NCI-H2107 treated with DMSO at 0.1 percent for 48 hours (cell line): Measurements from ENCODE around the gene LRCOL1.
A peak's percentile ranks its signal among the peaks of the same experiment; 100 is the strongest.

ENCODE experiments used
- DNase-seq: peaks from one replicate; lab custom pipeline; 2025; ENCODE audit not compliant: unreplicated experiment; lab: John Stamatoyannopoulos, UW

The LRCOL1 gene

DNA sequence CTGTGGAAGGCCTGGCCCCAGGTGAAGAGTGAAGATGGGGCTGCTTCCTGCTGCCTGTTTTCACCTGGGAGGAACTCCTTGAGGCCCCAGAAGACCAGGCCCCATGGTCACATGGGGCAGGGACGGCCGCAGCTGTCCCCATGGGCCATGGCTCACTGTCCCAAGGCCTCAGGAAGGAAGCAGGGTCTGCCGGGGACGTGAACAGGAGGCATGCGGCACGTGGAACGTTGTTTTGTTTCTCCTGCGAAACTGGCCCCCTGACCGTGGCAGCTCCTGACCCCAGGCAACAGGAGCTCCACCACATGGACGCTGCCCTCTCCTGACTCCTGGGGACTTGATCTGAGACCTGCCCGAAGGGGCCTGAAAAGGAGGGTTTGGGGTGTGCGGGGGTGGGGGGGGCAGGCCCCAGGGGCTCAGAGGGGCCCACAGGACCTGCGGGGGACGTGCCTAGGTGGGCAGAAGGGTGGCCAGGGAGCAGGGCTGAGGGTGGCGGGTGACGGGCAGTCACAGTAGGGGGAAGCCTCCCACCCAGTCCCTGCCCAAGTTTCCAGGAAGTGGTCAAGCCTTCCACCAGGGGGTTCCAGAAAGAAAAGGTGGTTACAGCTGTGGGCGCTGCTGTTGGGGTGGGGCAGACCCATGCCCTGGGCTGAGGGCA is 41.4 kb downstream of the LRCOL1 start:
- no peak for DNase-seq

DNA sequence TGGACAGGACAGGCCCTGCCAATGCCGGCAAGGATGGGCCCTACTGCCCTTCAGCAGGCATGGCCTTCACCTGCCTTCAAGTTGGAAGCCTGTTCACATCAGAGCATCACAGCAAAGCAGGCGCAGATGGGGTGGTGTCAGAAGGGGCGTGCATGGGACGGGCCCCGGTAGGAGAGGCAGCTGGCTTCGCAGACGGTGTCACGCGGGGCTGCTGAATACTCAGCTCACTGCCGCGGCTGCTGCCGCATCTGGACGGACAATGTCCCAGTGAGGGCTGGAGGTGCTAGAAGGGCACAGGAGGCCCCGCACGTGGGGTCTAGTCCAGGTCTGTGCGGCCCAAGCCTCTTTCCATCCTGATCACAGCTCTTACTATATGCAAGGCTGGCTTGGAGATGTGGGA is 42.1 kb downstream of the LRCOL1 start:
- no peak for DNase-seq

- DNase-seq: no peak
Measured at GRCh38 chr12:132566516-132567131, 43.8 kb downstream of the LRCOL1 start.

GRCh38 chr12:132565365-132565764 is 45.0 kb downstream of the LRCOL1 start:
- DNase-seq: no peak

DNA sequence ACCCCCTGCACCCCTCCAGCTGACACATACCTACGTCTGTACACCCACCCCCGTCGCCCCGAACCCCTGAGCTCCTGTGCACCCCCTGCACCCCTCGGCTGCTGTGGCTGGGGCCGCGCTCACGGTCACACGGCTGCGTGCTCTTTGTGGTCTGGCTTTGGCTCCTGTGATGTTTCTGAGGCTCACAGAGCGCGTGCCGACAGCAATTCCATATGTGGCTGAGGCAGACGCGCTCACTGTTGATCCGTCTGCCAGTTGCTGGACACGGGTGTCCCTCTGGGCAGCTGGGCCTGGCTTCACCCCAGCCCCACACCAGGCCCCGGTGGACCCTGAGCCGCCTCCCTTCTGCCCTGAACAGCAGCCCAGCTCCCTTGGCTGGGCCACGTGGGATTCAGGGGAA is 46.5 kb downstream of the LRCOL1 start:
- DNase-seq: no peak

- DNase-seq: peak; percentile 3
Measured at GRCh38 chr12:132562489-132563021, 47.8 kb downstream of the LRCOL1 start.

DNA sequence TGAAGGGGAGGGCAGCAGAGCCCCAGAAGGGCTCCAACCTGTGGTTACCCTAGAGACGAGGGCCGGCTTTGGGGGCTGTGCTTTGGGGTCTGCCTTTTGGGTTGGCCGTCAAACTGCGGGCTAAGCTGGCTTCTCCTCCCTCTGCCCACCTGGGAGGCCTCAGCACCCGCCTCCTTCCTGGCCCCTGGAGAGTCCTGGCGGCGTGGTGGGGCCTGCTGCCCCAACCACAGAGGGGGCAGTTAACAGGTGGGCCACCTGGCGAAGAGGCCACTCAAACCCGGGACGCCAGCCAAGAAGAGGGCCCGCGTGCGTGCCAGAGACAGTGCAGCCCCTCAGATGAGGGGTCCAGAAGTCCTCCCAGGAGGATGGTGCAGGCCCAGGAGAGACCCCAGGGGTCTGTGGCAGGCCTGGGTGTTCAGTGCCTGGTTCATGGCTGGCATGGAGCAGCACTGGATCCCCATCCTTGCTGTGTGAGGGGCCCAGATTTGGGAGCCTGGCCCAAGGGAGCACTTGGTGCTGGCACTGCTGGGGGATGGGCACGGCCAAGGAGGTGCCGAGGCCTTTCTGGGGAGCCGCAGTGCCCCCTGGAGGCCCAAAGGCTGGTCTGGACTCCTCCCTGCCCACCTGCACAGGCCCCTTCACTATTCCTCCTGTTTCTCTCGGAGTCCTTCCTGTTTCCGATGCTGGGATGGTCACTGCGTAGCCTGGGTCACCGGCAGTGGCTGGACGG is 48.8 kb downstream of the LRCOL1 start:
- DNase-seq: no peak

DNA sequence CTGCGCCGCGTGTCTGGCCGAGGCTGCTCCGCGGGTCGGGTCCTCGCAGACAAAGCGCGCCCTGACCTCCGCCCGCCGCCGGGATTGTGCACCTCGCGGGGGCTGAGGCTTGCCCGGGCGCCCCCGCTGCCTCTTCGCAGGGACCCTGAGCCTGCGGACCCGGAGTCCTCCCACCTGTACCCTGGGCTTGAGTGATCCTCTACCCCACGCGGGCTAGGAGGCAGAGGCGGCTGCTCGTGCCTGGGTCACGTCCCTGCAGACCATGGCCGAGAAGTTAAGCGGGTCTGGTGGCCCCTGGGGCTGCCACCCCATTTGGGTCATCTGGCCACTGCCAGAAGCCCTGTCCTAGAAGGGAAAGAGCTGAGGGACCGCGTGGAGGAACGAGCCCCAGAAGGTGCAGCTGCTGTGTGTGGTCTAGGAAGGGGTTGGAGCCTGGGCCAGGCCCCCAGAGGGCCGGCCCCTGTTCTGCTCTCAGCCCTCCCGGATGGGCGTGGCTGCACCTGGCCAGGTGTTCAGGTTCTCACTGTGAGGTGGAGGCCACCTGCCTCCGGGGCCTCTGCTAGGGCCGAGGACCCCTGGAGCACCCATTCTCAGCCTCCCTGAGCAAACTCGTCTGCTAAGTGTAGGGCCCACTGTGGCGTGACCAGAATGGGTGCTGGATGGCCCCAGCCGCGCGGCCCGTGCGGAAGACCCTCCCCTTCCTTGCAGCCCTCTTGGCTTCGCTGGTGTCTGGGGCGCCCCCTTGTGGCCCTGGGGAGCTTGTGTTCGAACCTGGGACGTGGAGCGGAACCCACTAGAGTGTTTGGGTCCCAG is 49.6 kb downstream of the LRCOL1 start:
- peak; percentile 64 for DNase-seq

DNA sequence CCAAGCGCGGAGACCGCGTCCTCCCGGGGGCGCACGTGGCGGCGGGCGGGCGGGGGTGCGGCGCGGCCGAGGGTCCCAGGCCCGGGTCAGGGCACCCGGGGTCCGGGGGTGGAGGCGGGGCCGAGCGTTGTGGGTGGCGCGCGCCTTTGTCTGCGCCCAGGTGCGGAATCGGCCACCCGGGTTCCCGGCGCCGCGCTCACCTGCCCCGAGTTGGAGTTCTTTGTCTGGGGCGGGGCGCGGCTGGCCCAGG is 50.1 kb downstream of the LRCOL1 start:
- DNase-seq: peak; percentile 25

GRCh38 chr12:132559652-132560363 is 50.6 kb downstream of the LRCOL1 start:
- no peak for DNase-seq

DNA sequence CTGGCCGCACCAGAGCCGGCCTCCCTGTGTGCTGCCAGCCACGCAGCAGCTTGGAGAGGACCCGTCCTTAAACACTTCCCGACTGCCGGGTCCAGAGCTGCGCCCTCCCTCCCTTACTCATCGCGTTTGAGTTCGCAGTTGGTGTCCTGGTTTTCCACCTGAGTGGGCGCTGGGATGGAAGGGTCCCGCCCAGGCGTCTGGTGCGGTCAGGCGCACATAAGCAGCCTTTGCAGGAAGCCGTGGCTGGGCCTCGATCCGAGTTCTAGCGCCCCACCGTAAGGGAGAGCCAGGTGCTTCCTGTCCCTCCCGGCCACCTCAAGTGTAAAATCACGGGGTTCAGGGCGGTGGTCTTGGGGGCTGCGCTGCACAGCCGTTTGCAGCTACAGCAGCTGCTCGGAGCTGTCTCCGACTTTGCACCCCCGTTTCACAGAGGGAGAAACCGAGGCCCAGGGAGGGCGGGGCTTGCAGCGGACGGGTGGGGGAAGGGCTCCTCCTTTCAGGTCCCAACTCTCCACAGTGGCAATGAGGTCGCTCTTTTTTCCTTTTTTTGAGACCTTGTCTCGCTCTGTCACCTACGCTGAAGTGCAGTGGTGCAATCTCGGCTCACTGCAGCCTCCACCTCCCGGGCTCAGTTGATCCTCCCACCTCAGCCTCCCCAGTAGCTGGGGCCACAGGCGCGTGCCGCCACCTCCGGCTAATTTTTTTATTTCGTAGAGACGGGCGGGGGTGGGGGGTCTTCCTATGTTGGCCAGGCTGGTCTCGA is 51.3 kb downstream of the LRCOL1 start:
- DNase-seq: no peak

GRCh38 chr12:132558042-132558856 is 52.1 kb downstream of the LRCOL1 start:
- no peak for DNase-seq

- no peak for DNase-seq
Measured at GRCh38 chr12:132557291-132558015, 52.9 kb downstream of the LRCOL1 start.

GRCh38 chr12:132556801-132557200 is 53.6 kb downstream of the LRCOL1 start:
- DNase-seq: no peak

DNA sequence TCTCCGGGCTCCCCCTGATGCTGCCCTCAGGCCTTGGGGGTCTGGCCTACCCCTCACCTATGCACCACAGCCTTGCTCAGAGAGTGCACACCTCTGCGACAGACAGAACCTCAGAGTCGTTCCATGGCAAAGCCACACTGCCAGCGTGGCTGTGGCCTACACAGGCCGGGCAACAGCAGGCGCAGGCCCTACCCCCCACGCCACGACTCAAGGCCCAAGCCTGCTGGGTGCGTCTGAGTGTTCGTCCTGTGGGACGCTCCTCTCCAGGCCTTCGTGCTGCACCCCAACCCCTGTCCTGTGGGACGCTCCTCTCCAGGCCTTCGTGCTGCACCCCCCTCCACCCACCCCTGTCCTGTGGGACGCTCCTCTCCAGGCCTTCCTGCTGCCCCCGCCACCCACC is 54.2 kb downstream of the LRCOL1 start:
- DNase-seq: no peak

DNA sequence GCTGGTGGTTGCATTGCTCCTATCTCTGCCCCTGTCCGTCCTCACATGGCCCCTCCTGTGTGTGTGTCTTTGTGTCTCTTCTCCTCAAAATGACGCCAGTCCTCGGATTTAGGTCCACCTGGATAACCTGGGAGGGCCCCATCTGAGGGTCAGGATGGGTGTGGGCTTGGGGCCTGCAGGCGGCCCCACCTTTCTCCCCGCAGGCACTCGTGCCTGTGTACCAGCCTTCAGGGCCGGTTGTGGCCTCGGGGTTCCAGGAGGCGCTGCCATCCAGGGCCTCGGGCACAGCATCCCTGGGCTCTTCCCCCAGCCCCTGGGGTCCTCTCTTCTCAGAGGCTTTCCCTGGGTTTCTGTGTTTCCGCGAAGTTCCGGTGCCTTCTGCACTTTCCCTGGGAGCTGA is 54.7 kb downstream of the LRCOL1 start:
- no peak for DNase-seq

DNA sequence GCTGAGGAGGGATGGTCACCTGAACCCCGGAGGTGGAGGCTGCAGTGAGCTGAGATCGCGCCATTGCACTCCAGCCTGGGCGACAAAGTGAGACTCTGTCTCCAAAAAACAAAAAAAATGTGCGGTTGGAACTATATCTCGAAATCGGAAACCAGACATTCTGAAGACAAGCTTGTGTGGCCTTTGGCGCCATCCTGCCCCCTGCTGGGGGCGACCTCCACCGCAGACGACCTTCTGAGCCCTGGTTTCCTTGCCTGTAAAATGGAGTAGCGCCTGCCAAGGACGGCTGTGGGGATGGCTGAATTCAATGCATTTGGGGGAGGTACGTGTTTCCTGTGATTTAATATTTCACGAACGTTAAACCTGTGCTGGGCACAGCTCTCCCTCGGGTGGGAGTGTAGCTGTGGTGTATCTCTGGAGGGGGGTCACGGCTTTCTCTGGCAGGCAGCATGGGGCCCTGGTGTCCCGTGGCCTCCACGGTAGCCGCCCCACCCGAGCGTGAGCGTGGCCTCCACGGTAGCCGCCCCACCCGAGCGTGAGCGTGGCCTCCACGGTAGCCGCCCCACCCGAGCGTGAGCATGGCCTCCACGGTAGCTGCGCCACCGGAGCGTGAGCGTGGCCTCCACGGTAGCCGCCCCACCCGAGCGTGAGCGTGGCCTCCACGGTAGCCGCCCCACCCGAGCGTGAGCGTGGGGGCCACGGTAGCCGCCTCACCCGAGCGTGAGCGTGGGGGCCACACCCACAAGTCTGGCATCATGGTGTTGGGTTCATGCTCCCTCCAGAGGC is 55.3 kb downstream of the LRCOL1 start:
- DNase-seq: no peak
